Measurements from ENCODE around the gene CALCB. TPM values are rescaled to one million over a fixed set of nuclear protein-coding genes. Genes with fewer than 3 reads are reported as not detected.
"Not testable (repeated sequence)": the region's sequence is repeated elsewhere in the genome, so short reads cannot be mapped to it uniquely, and the experiment has no call there.

Gene CALCB
- 1.7 and 1.8 TPM in 2 replicates for total RNA-seq

GRCh38 chr11:15073361-15074205, at the start of gene CALCB:
Gene CALCB, plus strand, starts transcription at chr11:15073593. Its CDS starts 1,126 bp downstream, at chr11:15074719.
- intact Hi-C loops (cut with micrococcal nuclease): loop anchor here (1.0 to 10.0 kb wide), 6 partner anchors 45 to 1299 kb away; no protein-coding TSS in a partner anchor

GRCh38 chr11:15027011-15027410, 46.4 kb upstream of the CALCB start:
- intact Hi-C loops (cut with micrococcal nuclease): no loop called here

GRCh38 chr11:15027956-15028355, 45.4 kb upstream of the CALCB start:
- intact Hi-C loops (cut with micrococcal nuclease): no loop called here

- intact Hi-C loops (cut with micrococcal nuclease): no loop called here
Observed at GRCh38 chr11:15028379-15028778, 45.0 kb upstream of the CALCB start.

GRCh38 chr11:15031945-15032344, 41.4 kb upstream of the CALCB start:
- intact Hi-C loops (cut with micrococcal nuclease): not testable (repeated sequence)

- intact Hi-C loops (cut with micrococcal nuclease): no loop called here
Observed at GRCh38 chr11:15034687-15035267, 38.6 kb upstream of the CALCB start.

GRCh38 chr11:15035283-15035682, 38.1 kb upstream of the CALCB start:
- intact Hi-C loops (cut with micrococcal nuclease): no loop called here

GRCh38 chr11:15038963-15039362, 34.4 kb upstream of the CALCB start:
- intact Hi-C loops (cut with micrococcal nuclease): no loop called here

- intact Hi-C loops (cut with micrococcal nuclease): no loop called here
Observed at GRCh38 chr11:15045209-15045608, 28.2 kb upstream of the CALCB start.

GRCh38 chr11:15045891-15046290, 27.5 kb upstream of the CALCB start:
- intact Hi-C loops (cut with micrococcal nuclease): no loop called here

GRCh38 chr11:15046673-15047072, 26.7 kb upstream of the CALCB start:
- intact Hi-C loops (cut with micrococcal nuclease): not testable (repeated sequence)

GRCh38 chr11:15048616-15049015, 24.8 kb upstream of the CALCB start:
- intact Hi-C loops (cut with micrococcal nuclease): no loop called here

- intact Hi-C loops (cut with micrococcal nuclease): no loop called here
Observed at GRCh38 chr11:15053191-15053685, 20.2 kb upstream of the CALCB start.

GRCh38 chr11:15055620-15056356, 17.6 kb upstream of the CALCB start:
- intact Hi-C loops (cut with micrococcal nuclease): no loop called here

GRCh38 chr11:15057329-15057728, 16.1 kb upstream of the CALCB start:
- intact Hi-C loops (cut with micrococcal nuclease): no loop called here

GRCh38 chr11:15059132-15059915, 14.1 kb upstream of the CALCB start:
- intact Hi-C loops (cut with micrococcal nuclease): no loop called here

- intact Hi-C loops (cut with micrococcal nuclease): no loop called here
Observed at GRCh38 chr11:15062599-15062998, 10.8 kb upstream of the CALCB start.

GRCh38 chr11:15069751-15070150, 3.6 kb upstream of the CALCB start:
- intact Hi-C loops (cut with micrococcal nuclease): loop anchor here (10.0 kb wide), 1 partner anchor 1295 kb away; no protein-coding TSS in a partner anchor

- intact Hi-C loops (cut with micrococcal nuclease): loop anchor here (10.0 kb wide), 1 partner anchor 1297 kb away; no protein-coding TSS in a partner anchor
Observed at GRCh38 chr11:15071556-15072255, 1.7 kb upstream of the CALCB start.

- intact Hi-C loops (cut with micrococcal nuclease): loop anchor here (10.0 kb wide), 1 partner anchor 1298 kb away; no protein-coding TSS in a partner anchor
Observed at GRCh38 chr11:15072551-15073143, 746 bp upstream of the CALCB start.
